DMS153 treated with DMSO at 0.1 percent for 48 hours (cell line): ENCODE results near the gene WASL.
"Not testable (repeated sequence)": the region's sequence is repeated elsewhere in the genome, so short reads cannot be mapped to it uniquely, and the experiment has no call there.

Experiments used
- DNase-seq: peaks from one replicate; lab custom pipeline; 2025; ENCODE audit not compliant: unreplicated experiment; lab: John Stamatoyannopoulos, UW

WASL gene

GRCh38 chr7:123635551-123636359 lies 113.0 kb downstream of the WASL start:
- peak; percentile 61 for DNase-seq

- not testable (repeated sequence) for DNase-seq
These were observed 114.7 kb downstream of the WASL start for GRCh38 chr7:123634011-123634573.

- DNase-seq = no peak
These were observed 115.2 kb downstream of the WASL start for GRCh38 chr7:123633553-123633952.

GRCh38 chr7:123632808-123633207 lies 116.0 kb downstream of the WASL start:
- no peak for DNase-seq
